GM10266 (cell line): ENCODE data around the gene TLCD3A.
A peak's percentile ranks its signal among the peaks of the same experiment; 100 is the strongest.
"Not testable (repeated sequence)": the region's sequence is repeated elsewhere in the genome, so short reads cannot be mapped to it uniquely, and the experiment has no call there.

Source experiments
- DNase-seq: peaks from one replicate; pipeline ENCODE4 v3.0.0; 2012; ENCODE audit errors: extremely low spot score
- CTCF ChIP-seq: IDR thresholded peaks from 2 replicates; pipeline ENCODE4 v1.5.1; 2012; ENCODE audit warnings: mild to moderate bottlenecking, low read depth; ENCODE audit not compliant: control insufficient read depth, insufficient read depth; ENCODE audit errors: missing control alignments

TLCD3A gene

GRCh38 chr17:773016-773415, 40.6 kb downstream of the TLCD3A start:
- no peak for DNase-seq
- no peak for TF ChIP-seq CTCF

GRCh38 chr17:773467-774312, 41.3 kb downstream of the TLCD3A start:
- no peak for DNase-seq
- TF ChIP-seq CTCF: no peak

GRCh38 chr17:774313-774584, 41.9 kb downstream of the TLCD3A start:
- no peak for TF ChIP-seq CTCF
- DNase-seq: no peak

- no peak for DNase-seq
These were observed 45.7 kb downstream of the TLCD3A start for GRCh38 chr17:778096-778495.

GRCh38 chr17:781805-782731, 49.7 kb downstream of the TLCD3A start, which contains the start of the genes GLOD4 and MRM3:
TSS of gene GLOD4 (minus strand) at chr17:782280. CDS start at chr17:782255, 25 bp downstream.
TSS of gene MRM3 (plus strand) at chr17:782353. CDS start at chr17:782379, 26 bp downstream.
- no peak for TF ChIP-seq CTCF
- peak; percentile 96 for DNase-seq

More at GRCh38 chr17:778096-778495, 45.7 kb downstream of the TLCD3A start:
- TF ChIP-seq CTCF: no peak

GRCh38 chr17:784143-784542, 51.7 kb downstream of the TLCD3A start:
- no peak for TF ChIP-seq CTCF

GRCh38 chr17:785901-786300, 53.5 kb downstream of the TLCD3A start:
- not testable (repeated sequence) for DNase-seq

More at GRCh38 chr17:784143-784542, 51.7 kb downstream of the TLCD3A start:
- DNase-seq: no peak
